Measurements from ENCODE around the gene SPIRE2. TPM values are rescaled to one million over a fixed set of nuclear protein-coding genes. Genes with fewer than 3 reads are reported as not detected.
"Not testable (repeated sequence)": the region's sequence is repeated elsewhere in the genome, so short reads cannot be mapped to it uniquely, and the experiment has no call there.

Gene SPIRE2
- total and polyA plus RNA-seq, 12 donors = 2.8 to 14.4 (median 5.0) TPM

- no peak overlapping the region for H3K4me3 ChIP-seq
- intact Hi-C loops (cut with DNase I) = no loop called here
- H3K36me3 ChIP-seq (replicated peaks in 1 of 2) = no peaks in the 10 kb centered on the region
- H3K27me3 ChIP-seq = no peaks in the 10 kb centered on the region
- no peak for DNase-seq
- no peak overlapping the region for H3K27ac ChIP-seq
- WGBS, 4 donors = 71 to 95% (median 93%) methylated on average over 3 to 4 of the region's 4 CpGs
- TF ChIP-seq CTCF (IDR thresholded peaks at IDR 0.05) (no peak), POLR2A (IDR thresholded peaks at IDR 0.05) (no peak)
- no peaks in the 10 kb centered on the region for H3K4me1 ChIP-seq (replicated peaks in 1 of 2)
- no peaks in the 10 kb centered on the region for H3K9me3 ChIP-seq (replicated peaks in 1 of 3)
Observed at GRCh38 chr16:89808475-89808874, 19.8 kb upstream of the SPIRE2 start.

GRCh38 chr16:89811321-89811720 lies 17.0 kb upstream of the SPIRE2 start:
- Histone ChIP-seq H3K27ac (no peak overlapping the region), H3K27me3 (no peaks in the 10 kb centered on the region), H3K4me3 (no peak overlapping the region), H3K4me1 (replicated peaks in 1 of 2) (peaks cover 0 to 5% of the 10 kb centered on the region in 2 donors), H3K9me3 (replicated peaks in 1 of 3) (no peaks in the 10 kb centered on the region), H3K36me3 (replicated peaks in 1 of 2) (no peaks in the 10 kb centered on the region)
- WGBS, 4 donors = 88 to 96% (median 91%) methylated on average over 2 of the region's 2 CpGs
- no peak for DNase-seq
- intact Hi-C loops (cut with DNase I) = no loop called here
- TF ChIP-seq POLR2A (IDR thresholded peaks at IDR 0.05) (no peak), CTCF (IDR thresholded peaks at IDR 0.05) (no peak)

- Histone ChIP-seq H3K27ac (no peak overlapping the region), H3K27me3 (no peaks in the 10 kb centered on the region), H3K9me3 (replicated peaks in 1 of 3) (no peaks in the 10 kb centered on the region), H3K4me1 (replicated peaks in 1 of 2) (peaks cover 0 to 15% of the 10 kb centered on the region in 2 donors), H3K4me3 (peak overlapping the region in 2 of 4 donors; percentile 75), H3K36me3 (replicated peaks in 1 of 2) (no peaks in the 10 kb centered on the region)
- intact Hi-C loops (cut with DNase I) = no loop called here
- WGBS, 4 donors = 9 to 21% (median 12%) methylated on average over 29 to 65 of the region's 65 CpGs
- DNase-seq = no peak
- TF ChIP-seq CTCF (IDR thresholded peaks at IDR 0.05) (no peak), POLR2A (IDR thresholded peaks at IDR 0.05) (no peak)
Observed at GRCh38 chr16:89815639-89816348, 12.5 kb upstream of the SPIRE2 start.

DNA sequence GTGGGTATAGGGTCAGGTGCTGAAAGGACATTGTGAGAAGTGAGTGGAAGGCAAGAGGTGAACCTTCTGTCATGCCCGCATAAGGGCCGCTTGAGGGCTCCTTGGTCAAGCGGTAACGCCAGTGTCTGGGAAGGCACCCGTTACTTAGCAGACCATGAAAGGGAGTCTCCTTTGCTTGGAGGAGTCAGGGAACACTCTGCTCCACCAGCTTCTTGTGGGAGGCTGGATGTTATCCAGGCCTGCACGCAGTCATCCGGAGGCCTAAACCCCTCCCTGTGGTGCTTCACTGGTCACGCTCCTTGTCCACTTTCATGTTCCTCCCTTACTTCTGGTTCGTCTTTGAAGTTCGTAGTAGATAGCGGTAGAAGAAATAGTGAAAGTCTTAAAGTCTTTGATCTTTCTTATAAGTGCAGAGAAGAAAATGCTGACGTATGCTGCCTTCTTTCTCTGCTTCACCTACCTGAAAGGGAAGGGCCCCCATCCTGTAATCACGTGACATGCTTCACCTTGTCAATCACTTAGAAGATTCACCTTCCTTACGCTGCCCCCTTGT lies 9.3 kb upstream of the SPIRE2 start:
- H3K27me3 ChIP-seq; intact Hi-C loops (cut with DNase I); H3K36me3 ChIP-seq (replicated peaks in 1 of 2); H3K9me3 ChIP-seq (replicated peaks in 1 of 3); DNase-seq; H3K27ac ChIP-seq; H3K4me3 ChIP-seq: not testable (repeated sequence)
- H3K4me1 ChIP-seq (replicated peaks in 1 of 2) = peaks cover 0 to 25% of the 10 kb centered on the region in 2 donors
- 73 to 89% (median 86%) methylated on average over 14 of the region's 14 CpGs for WGBS, 4 donors

- 95 to 98% (median 97%) methylated on average over 7 to 8 of the region's 8 CpGs for WGBS, 4 donors
- H3K27ac ChIP-seq; DNase-seq; H3K36me3 ChIP-seq (replicated peaks in 1 of 2); intact Hi-C loops (cut with DNase I); H3K4me3 ChIP-seq; H3K27me3 ChIP-seq; H3K9me3 ChIP-seq (replicated peaks in 1 of 3): not testable (repeated sequence)
- peaks cover 0 to 25% of the 10 kb centered on the region in 2 donors for H3K4me1 ChIP-seq (replicated peaks in 1 of 2)
Observed at GRCh38 chr16:89819448-89819847, 8.8 kb upstream of the SPIRE2 start.
